HG03520 (cell line): ENCODE results near the gene WFDC9.
"Not testable (repeated sequence)": the region's sequence is repeated elsewhere in the genome, so short reads cannot be mapped to it uniquely, and the experiment has no call there.

ENCODE experiments used
- ATAC-seq: cut with Tn5 transposase; IDR thresholded peaks from one replicate; pipeline ENCODE4 v1.9.1; 2021; ENCODE audit warnings: mild to moderate bottlenecking, moderate library complexity; ENCODE audit not compliant: unreplicated experiment

Gene WFDC9

GRCh38 chr20:45631184-45631583, at the start of gene WFDC9:
WFDC9 (minus strand) TSS chr20:45631284; CDS start chr20:45610181, 21,103 bp downstream.
- ATAC-seq, result no peak

GRCh38 chr20:45679650-45680049, 48.6 kb upstream of the WFDC9 start:
- no peak for ATAC-seq

- no peak for ATAC-seq
These were observed 41.7 kb upstream of the WFDC9 start for GRCh38 chr20:45672765-45673164.

GRCh38 chr20:45670139-45670538, 39.1 kb upstream of the WFDC9 start, which contains the start of gene WFDC11:
WFDC11 (minus strand) TSS chr20:45670239; CDS start chr20:45650600, 19,639 bp downstream.
- ATAC-seq, result no peak

- ATAC-seq, result not testable (repeated sequence)
These were observed 26.0 kb upstream of the WFDC9 start for GRCh38 chr20:45657038-45657437.

GRCh38 chr20:45651726-45652125, 20.6 kb upstream of the WFDC9 start:
- not testable (repeated sequence) for ATAC-seq

GRCh38 chr20:45649312-45649863, 18.3 kb upstream of the WFDC9 start:
- no peak for ATAC-seq

- ATAC-seq, result no peak
These were observed 16.5 kb upstream of the WFDC9 start for GRCh38 chr20:45647441-45648050.

GRCh38 chr20:45646875-45647274, 15.8 kb upstream of the WFDC9 start:
- ATAC-seq, result no peak

GRCh38 chr20:45645869-45646268, 14.8 kb upstream of the WFDC9 start:
- not testable (repeated sequence) for ATAC-seq

- not testable (repeated sequence) for ATAC-seq
These were observed 10.0 kb upstream of the WFDC9 start for GRCh38 chr20:45641076-45641475.

GRCh38 chr20:45639687-45640086, 8.6 kb upstream of the WFDC9 start:
- ATAC-seq, result no peak

GRCh38 chr20:45636513-45636912, 5.4 kb upstream of the WFDC9 start:
- ATAC-seq, result no peak

- no peak for ATAC-seq
These were observed 713 bp downstream of the WFDC9 start for GRCh38 chr20:45630371-45630770.

GRCh38 chr20:45629496-45630100, 1.5 kb downstream of the WFDC9 start, which contains the start of gene WFDC10A:
WFDC10A (plus strand) TSS chr20:45629739; CDS start chr20:45629814, 75 bp downstream.
- no peak for ATAC-seq

- ATAC-seq, result no peak
These were observed 4.5 kb downstream of the WFDC9 start for GRCh38 chr20:45626540-45626939.

- no peak for ATAC-seq
These were observed 9.5 kb downstream of the WFDC9 start for GRCh38 chr20:45621593-45621992.

GRCh38 chr20:45617591-45617990, 13.5 kb downstream of the WFDC9 start:
- ATAC-seq, result no peak

- ATAC-seq, result no peak
These were observed 18.8 kb downstream of the WFDC9 start for GRCh38 chr20:45612314-45612713.

GRCh38 chr20:45611054-45611453, 20.0 kb downstream of the WFDC9 start:
- no peak for ATAC-seq

GRCh38 chr20:45607810-45608209, 23.3 kb downstream of the WFDC9 start:
- no peak for ATAC-seq

GRCh38 chr20:45595235-45595634, 35.8 kb downstream of the WFDC9 start:
- no peak for ATAC-seq
